Measurements from ENCODE around the gene SEC61A1. TPM values are rescaled to one million over a fixed set of nuclear protein-coding genes. Genes with fewer than 3 reads are reported as not detected.

Gene SEC61A1
- polyA plus RNA-seq, 3 donors, result 161 to 180 (median 172) TPM

DNA sequence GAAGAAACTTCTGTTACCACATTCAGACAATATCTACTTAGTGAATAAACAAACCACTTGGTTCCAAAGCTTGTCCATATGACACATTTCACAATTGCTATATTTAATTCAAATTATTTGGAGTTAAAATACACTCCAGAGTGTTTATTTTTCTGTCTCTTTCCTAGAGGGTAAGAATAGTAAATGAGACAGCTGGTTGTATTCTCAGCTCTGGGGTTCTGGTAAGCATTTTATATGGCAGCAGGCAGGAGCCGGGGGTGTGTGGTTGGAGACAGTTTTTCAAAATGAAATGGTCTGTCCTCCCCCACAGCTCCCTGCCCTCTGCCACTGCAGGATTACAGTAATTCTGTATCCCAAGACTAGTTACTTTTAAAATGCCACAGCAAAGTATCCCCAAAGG, 10.9 kb upstream of the SEC61A1 start:
- DNase-seq (ENCODE audit: extremely low read depth in 1 of 11, low read depth in 9 of 11, low spot score in 4 of 11), result peak in 1 of 11 donors; percentile 7

DNA sequence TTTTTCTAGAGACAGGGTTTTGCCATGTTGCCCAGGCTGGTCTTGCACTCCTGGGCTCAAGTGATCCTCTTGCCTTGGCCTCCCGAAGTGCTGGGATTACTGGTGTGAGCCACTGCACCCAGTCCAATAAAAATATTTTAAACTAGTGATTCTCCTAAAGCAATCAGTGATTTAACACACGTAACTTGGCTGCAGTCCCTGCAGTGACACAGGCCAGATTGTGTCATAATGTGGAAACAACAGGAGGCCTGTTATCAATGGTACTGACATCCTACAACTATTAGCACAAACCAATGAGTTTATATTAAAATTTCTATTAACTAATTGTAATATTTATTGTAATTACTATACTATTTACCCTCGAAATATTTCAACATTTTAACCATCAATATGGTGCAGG, 1.6 kb upstream of the SEC61A1 start:
- DNase-seq (ENCODE audit: extremely low read depth in 1 of 11, low read depth in 9 of 11, low spot score in 4 of 11), result no peak

DNA sequence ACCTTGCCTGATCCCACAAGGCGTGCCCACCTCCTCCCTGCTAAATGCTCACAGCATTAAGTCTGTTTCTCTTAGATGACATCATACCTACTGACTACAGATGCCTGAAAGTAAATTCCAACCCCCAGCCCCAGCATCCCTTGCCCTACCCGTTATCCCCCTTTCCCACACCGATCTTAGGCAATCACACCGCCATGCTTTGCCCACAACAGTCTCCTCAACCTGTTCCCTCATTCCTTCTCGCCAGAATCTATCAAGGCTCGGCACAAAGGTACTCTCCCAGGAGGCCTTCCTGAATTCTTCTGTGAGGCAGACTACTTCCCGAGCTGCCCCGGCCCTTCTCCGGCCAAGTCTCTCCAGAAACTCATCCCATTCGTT, 789 bp upstream of the SEC61A1 start:
- peak in 2 of 11 donors; percentile 14 to 25 for DNase-seq (ENCODE audit: extremely low read depth in 1 of 11, low read depth in 9 of 11, low spot score in 4 of 11)

- peak in 1 of 11 donors; percentile 11 for DNase-seq (ENCODE audit: extremely low read depth in 1 of 11, low read depth in 9 of 11, low spot score in 4 of 11)
These were observed 536 bp downstream of the SEC61A1 start for GRCh38 chr3:128052595-128053351.

DNA sequence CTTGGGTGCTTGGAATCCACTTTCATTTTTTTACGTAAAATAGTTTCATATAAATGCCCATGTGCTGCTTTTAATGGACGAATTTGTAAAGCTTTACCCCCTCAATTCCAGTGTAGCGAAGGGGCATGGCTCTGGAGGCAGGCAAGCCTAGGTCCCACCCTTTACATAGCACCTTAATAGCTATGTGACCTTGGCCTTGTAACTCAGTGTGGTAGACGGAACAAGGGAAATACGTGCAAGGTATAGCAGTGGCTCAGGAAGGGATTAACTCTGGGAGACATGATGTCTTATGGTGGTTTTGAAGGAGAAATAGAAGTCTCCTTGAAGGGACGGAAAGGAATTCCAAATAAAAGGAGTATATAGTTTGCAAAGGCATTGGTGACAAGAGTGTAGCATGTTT, 1.4 kb downstream of the SEC61A1 start:
- no peak for DNase-seq (ENCODE audit: extremely low read depth in 1 of 11, low read depth in 9 of 11, low spot score in 4 of 11)

GRCh38 chr3:128054367-128054766, 2.1 kb downstream of the SEC61A1 start:
- DNase-seq (ENCODE audit: extremely low read depth in 1 of 11, low read depth in 9 of 11, low spot score in 4 of 11), result no peak

DNA sequence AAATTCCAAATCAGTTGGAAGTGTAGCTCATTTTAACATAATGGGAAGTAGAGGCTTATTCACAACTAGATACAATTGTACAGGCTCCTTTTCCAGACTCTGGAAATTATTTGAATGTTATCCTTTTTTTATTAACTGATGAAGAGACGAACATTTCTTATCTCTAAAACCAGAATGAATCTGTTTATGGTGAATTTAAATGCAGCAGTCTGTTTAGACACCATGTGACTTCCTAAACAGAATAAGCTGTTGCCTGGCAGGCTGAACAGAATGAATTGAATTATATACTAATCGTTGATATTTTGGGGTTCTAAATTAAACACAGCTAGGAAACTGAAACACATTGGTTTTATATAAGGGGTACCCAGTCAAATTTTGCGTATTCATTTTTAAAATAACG, 4.0 kb downstream of the SEC61A1 start:
- no peak for DNase-seq (ENCODE audit: extremely low read depth in 1 of 11, low read depth in 9 of 11, low spot score in 4 of 11)

- DNase-seq (ENCODE audit: extremely low read depth in 1 of 11, low read depth in 9 of 11, low spot score in 4 of 11), result no peak
These were observed 8.5 kb downstream of the SEC61A1 start for GRCh38 chr3:128060473-128061381.

- DNase-seq (ENCODE audit: extremely low read depth in 1 of 11, low read depth in 9 of 11, low spot score in 4 of 11), result no peak
These were observed 10.0 kb downstream of the SEC61A1 start for GRCh38 chr3:128062033-128062745.

DNA sequence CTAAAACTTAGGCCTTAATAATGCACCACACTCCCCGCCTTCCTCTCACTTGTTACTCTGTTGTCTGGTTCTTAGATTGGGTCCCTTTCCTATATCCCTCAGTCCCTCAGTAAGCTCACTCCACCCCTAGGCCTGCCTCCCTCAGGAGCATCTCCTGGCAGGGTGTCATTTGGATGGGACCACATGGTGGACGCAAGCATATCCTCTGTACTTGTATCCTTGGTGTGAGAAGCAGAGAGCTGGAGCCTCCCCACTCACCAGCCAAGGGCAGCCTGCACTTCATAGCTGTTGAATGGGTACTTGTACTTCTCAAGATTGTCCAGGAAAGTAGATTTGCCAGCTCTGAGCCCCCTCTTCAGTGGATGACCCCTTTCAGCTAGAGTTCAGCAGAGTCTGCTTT, 11.6 kb downstream of the SEC61A1 start:
- no peak for DNase-seq (ENCODE audit: extremely low read depth in 1 of 11, low read depth in 9 of 11, low spot score in 4 of 11)

DNA sequence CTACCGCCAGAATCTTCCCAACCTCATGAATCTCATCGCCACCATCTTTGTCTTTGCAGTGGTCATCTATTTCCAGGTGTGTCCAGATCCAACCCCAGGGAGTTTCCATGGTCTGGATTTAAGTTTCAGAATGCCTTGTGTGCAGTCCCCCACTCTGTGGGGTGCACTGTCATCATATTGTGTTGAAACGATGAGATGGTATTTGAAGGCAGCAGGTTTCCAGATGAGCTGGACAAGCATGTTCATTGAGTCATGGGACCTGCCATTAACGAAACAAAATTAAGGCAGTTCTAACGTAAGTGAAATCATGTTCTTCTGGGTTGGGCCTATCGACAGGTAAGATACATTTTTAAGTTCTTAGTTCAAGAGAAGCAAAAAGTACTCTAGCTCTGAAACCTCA, 12.7 kb downstream of the SEC61A1 start:
- DNase-seq (ENCODE audit: extremely low read depth in 1 of 11, low read depth in 9 of 11, low spot score in 4 of 11), result no peak

- no peak for DNase-seq (ENCODE audit: extremely low read depth in 1 of 11, low read depth in 9 of 11, low spot score in 4 of 11)
These were observed 13.9 kb downstream of the SEC61A1 start for GRCh38 chr3:128066114-128066513.

DNA sequence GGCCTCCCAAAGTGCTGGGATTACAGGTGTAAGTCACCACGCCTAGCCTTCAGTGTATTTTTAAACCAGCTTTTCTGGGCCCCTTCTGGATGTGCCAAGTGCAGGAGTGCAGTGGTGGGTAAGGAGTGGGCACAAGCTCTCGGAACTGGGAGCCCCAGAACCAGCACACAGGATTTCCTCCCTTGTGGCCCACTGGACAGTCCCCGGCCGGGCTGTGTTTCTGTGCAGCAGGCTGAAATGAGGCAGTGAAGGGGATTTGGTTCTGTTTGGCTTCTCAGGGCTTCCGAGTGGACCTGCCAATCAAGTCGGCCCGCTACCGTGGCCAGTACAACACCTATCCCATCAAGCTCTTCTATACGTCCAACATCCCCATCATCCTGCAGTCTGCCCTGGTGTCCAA, 14.4 kb downstream of the SEC61A1 start:
- DNase-seq (ENCODE audit: extremely low read depth in 1 of 11, low read depth in 9 of 11, low spot score in 4 of 11), result no peak

DNA sequence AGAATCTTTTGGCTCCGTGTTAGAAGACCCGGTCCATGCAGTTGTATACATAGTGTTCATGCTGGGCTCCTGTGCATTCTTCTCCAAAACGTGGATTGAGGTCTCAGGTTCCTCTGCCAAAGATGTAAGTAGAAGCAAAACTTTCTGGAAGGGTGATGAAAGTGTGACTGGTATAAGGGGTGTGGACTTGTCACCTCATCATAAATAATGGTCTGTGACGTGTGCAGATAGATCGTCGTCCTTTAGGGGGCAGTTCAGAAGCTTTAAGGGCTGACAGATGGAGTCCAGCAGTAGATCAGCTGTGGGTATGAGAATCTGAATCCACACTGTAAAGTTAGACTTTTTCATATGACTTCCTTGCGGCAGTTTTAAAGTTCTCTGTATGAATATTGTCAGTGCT, 15.3 kb downstream of the SEC61A1 start:
- DNase-seq (ENCODE audit: extremely low read depth in 1 of 11, low read depth in 9 of 11, low spot score in 4 of 11), result no peak

DNA sequence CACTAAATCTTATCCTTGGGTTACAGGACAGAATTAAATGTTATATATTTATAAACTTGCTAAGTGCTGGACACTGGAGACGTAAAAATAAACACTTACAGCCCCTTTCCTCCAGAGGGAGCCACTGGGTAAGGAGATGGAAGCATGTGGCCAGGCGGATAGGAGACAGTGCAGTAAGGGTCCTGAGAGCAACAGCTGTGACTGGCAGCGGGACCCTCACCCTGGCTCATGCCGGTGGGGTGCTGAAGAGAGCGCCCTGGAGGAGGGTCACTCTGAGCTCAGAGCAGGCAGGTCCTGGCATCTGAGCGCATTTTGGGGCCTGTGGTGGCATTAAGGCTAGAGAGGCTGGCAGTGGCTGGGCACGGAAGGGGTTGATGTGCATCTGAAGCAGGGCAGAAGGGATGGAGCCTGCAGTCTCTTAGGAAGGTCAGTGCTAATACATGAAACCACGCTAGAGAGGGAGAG, 16.0 kb downstream of the SEC61A1 start:
- peak in 2 of 11 donors; percentile 13 to 22 for DNase-seq (ENCODE audit: extremely low read depth in 1 of 11, low read depth in 9 of 11, low spot score in 4 of 11)

GRCh38 chr3:128069271-128069670, 17.0 kb downstream of the SEC61A1 start:
- DNase-seq (ENCODE audit: extremely low read depth in 1 of 11, low read depth in 9 of 11, low spot score in 4 of 11), result no peak

- no peak for DNase-seq (ENCODE audit: extremely low read depth in 1 of 11, low read depth in 9 of 11, low spot score in 4 of 11)
These were observed 18.8 kb downstream of the SEC61A1 start for GRCh38 chr3:128070898-128071591.

DNA sequence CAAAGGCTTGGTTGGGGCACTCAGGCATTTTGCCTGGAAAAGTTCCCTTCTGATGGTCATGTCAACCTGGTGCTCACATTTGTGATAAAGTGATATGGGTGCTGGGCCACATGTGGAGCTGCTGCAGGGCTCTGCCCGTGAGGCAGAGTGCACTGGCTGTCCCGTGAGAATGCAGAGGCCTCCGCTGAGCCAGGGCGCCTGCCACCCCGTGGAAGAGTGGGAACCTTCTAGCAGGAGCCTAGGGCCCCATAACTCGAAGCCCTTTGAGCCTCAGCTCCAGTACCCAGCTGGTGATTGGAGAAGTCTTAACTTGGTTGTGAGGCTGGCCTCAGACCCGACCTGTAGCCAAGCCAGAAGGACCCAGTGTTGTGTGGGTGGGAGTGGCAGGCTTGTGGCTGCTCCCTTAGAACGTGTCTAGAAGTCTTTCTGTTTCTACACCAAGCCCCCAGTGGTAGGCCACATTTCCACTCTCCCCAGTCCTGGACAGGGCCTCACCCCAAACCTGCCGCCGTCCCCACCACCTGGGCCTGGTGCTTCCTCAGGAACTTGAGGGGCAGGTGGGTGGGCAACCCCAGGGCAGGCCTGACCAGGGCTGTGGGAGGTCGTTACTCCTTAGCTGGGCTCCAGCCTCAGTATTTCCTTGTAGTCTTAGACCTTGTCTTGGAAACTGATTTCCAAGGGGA, 19.7 kb downstream of the SEC61A1 start:
- no peak for DNase-seq (ENCODE audit: extremely low read depth in 1 of 11, low read depth in 9 of 11, low spot score in 4 of 11)

Measured in renal cortex interstitium (tissue), 11 donors.